Thyroid gland (tissue), 4 donors: Measurements from ENCODE around the gene STAT1.

Experiments
- CTCF ChIP-seq, 6 experiments: fragments of 200-600 bp in 3 of 6; fragments of 450-650 bp in 3 of 6; sonication (generic) in 3 of 6; IDR thresholded peaks; one replicate each; pipeline ENCODE4 v1.5.1; 2016 to 2019; ENCODE audit warnings: antibody characterized with exemption in 6 of 6, mild to moderate bottlenecking in 2 of 6, inconsistent platforms in 1 of 6, moderate library complexity in 1 of 6
- POLR2A ChIP-seq, 2 donors: fragments of 450-650 bp; IDR thresholded peaks; one replicate each; pipeline ENCODE4 v1.6.1; 2017; ENCODE audit warnings: antibody characterized with exemption in 2 of 2, mild to moderate bottlenecking in 2 of 2, moderate library complexity in 1 of 2

GRCh38 chr2:190996947-190997346, 17.0 kb downstream of the STAT1 start:
- TF ChIP-seq POLR2A (IDR thresholded peaks at IDR 0.05): no peak
- no peak for TF ChIP-seq CTCF (IDR thresholded peaks at IDR 0.05)
